GM18517 (cell line): Measurements from ENCODE around the gene FMNL3.
"Not testable (repeated sequence)": the region's sequence is repeated elsewhere in the genome, so short reads cannot be mapped to it uniquely, and the experiment has no call there.

Source experiments
- ATAC-seq: cut with Tn5 transposase; IDR thresholded peaks from one replicate; pipeline ENCODE4 v1.9.1; 2021; ENCODE audit warnings: mild to moderate bottlenecking, moderate library complexity; ENCODE audit not compliant: unreplicated experiment

Gene FMNL3

GRCh38 chr12:49713952-49714351 lies 6.7 kb upstream of the FMNL3 start:
- not testable (repeated sequence) for ATAC-seq

GRCh38 chr12:49708851-49709250 lies 1.6 kb upstream of the FMNL3 start:
- ATAC-seq, result no peak

GRCh38 chr12:49707812-49708147 lies 575 bp upstream of the FMNL3 start:
- ATAC-seq, result no peak

GRCh38 chr12:49706351-49707127 lies 666 bp downstream of the FMNL3 start:
- ATAC-seq, result peak; percentile 17

- no peak for ATAC-seq
Measured at GRCh38 chr12:49705479-49706134, 1.6 kb downstream of the FMNL3 start.

- ATAC-seq, result no peak
Measured at GRCh38 chr12:49703647-49704137, 3.5 kb downstream of the FMNL3 start.

- no peak for ATAC-seq
Measured at GRCh38 chr12:49702676-49703215, 4.5 kb downstream of the FMNL3 start.

GRCh38 chr12:49702009-49702408 lies 5.2 kb downstream of the FMNL3 start:
- no peak for ATAC-seq

- ATAC-seq, result peak; percentile 79
Measured at GRCh38 chr12:49698619-49699545, 8.3 kb downstream of the FMNL3 start.

- no peak for ATAC-seq
Measured at GRCh38 chr12:49697808-49698207, 9.4 kb downstream of the FMNL3 start.

GRCh38 chr12:49696723-49697122 lies 10.5 kb downstream of the FMNL3 start:
- no peak for ATAC-seq

- no peak for ATAC-seq
Measured at GRCh38 chr12:49693931-49694444, 13.2 kb downstream of the FMNL3 start.

GRCh38 chr12:49692851-49693250 lies 14.4 kb downstream of the FMNL3 start:
- ATAC-seq, result no peak

- ATAC-seq, result no peak
Measured at GRCh38 chr12:49689785-49690184, 17.4 kb downstream of the FMNL3 start.

- ATAC-seq, result no peak
Measured at GRCh38 chr12:49689237-49689636, 18.0 kb downstream of the FMNL3 start.

GRCh38 chr12:49687941-49688340 lies 19.3 kb downstream of the FMNL3 start:
- no peak for ATAC-seq

GRCh38 chr12:49684310-49684854 lies 22.8 kb downstream of the FMNL3 start:
- ATAC-seq, result no peak

- no peak for ATAC-seq
Measured at GRCh38 chr12:49683599-49684309, 23.5 kb downstream of the FMNL3 start.

GRCh38 chr12:49680075-49680474 lies 27.1 kb downstream of the FMNL3 start:
- ATAC-seq, result no peak

- no peak for ATAC-seq
Measured at GRCh38 chr12:49678711-49679110, 28.5 kb downstream of the FMNL3 start.
